HG02642 (cell line): ENCODE results near the gene PRKCSH.

Experiments
- ATAC-seq: cut with Tn5 transposase; IDR thresholded peaks from one replicate; pipeline ENCODE4 v1.9.1; 2021; ENCODE audit warnings: mild to moderate bottlenecking; ENCODE audit not compliant: unreplicated experiment, poor library complexity

PRKCSH gene

DNA sequence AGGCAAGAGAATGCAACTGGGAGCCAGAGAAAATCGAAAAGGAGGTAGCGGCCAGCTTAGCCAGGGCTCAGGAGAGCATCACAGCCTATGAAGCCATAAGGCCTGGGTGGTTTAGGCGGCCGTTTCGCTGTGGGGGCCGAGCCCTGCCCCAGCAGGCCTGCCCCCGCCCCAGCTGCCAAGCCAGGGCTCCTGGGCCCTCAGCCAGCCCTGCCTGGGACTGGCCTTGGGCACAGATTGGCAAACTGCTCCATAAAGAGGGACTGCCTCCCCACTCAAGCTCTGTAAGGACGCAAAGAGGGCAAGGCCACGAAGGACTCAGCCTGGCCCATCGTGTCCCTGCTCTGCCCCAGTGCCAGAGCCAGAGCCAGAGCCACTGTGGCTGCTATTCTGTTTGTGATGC is 60.0 kb downstream of the PRKCSH start:
- no peak for ATAC-seq

- ATAC-seq = no peak
Measured at GRCh38 chr19:11495885-11496284, 60.5 kb downstream of the PRKCSH start.

DNA sequence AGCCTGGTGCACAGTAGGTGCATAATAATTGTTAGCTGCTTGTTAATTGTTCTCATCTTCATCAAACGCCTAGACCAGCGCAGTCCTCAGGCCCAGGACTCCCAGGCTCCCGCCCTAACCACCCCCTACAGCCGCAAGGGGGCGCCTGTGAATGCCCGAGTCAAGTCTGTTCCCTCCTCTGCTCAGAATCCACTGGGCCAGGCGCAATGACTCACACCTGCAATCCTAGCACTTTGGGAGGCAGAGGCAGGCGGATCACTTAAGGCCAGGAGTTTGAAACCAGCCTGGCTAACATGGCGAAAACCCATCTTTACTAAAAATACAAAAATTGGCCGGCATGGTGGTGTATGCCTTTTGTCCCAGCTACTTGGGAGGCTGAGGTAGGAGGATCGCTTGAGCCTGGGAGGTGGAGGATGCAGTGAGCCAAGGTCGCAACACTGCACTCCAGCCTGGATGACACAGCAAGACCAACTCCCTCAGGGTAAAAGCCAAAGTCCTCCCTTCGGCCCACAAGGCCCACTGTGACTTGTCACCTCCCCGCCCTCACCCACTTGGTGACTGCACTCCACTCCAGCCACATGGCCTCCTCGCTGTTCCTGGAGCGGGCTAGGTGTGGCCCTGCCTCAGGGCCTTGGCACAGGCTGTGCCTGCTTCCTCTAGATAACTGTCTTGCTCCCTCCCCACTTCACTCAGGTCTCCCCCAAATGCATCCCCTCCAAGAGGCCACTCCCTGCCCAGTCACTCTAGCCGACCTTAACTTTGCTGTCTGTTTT is 61.1 kb downstream of the PRKCSH start:
- no peak for ATAC-seq

GRCh38 chr19:11499220-11499726 is 63.8 kb downstream of the PRKCSH start:
- no peak for ATAC-seq

GRCh38 chr19:11499890-11500420 is 64.5 kb downstream of the PRKCSH start:
- no peak for ATAC-seq
